Measurements from ENCODE around the gene FABP6.
"Not testable (repeated sequence)": the region's sequence is repeated elsewhere in the genome, so short reads cannot be mapped to it uniquely, and the experiment has no call there.

FABP6 gene

DNA sequence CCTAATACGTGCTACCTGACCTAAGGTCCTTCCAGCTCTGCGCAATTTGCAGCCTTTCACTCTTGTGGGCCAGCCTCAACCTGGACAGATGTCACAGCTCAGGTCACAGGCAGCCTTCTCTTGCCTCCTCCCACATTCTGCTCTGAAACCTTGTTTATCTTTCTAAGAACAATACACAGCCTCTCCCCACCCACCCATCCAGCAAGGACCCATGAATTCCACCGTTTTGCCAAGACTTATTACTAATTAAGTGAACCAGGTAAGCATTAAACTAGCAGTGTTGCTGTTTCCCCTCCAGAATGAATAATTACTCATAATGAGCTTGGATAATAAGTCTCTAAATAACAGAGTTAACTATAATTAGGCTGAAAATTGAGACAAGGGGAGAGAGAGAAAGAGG, 11.0 kb downstream of the FABP6 start:
- peaks cover 1% of the 10 kb centered on the region for H3K9me3 ChIP-seq (ENCODE audit: insufficient read depth, low read depth, low read length)
- peaks cover 3% of the 10 kb centered on the region for H3K79me2 ChIP-seq (ENCODE audit: control insufficient read depth, insufficient read depth, low read length, poor library complexity)
- H3K36me3 ChIP-seq (ENCODE audit: control insufficient read depth in 1 of 2, insufficient read depth in 2 of 2, low read length in 2 of 2) = no peaks in the 10 kb centered on the region
- no CpG with 5 or more reads among the region's 3 CpGs for WGBS (ENCODE audit: extremely low coverage, insufficient coverage, insufficient read length)
- H4K8ac ChIP-seq (ENCODE audit: low read depth, low read length) = no peak overlapping the region
- no peak overlapping the region for H3K4me2 ChIP-seq (ENCODE audit: low read length)
- H2BK12ac ChIP-seq (ENCODE audit: low read length) = no peak overlapping the region
- no peak overlapping the region for H4K12ac ChIP-seq (ENCODE audit: low read depth, low read length)
- no peak overlapping the region for H3K9ac ChIP-seq (ENCODE audit: low read length)
- H2BK5ac ChIP-seq (ENCODE audit: low read depth, low read length, poor library complexity) = no peak overlapping the region
- no peak overlapping the region for H3K4me3 ChIP-seq (ENCODE audit: low read depth, low read length)
- H2AK5ac ChIP-seq (ENCODE audit: low read length) = no peak overlapping the region
- no peak overlapping the region for H3K27ac ChIP-seq (ENCODE audit: low read depth, low read length)
- peaks cover 4% of the 10 kb centered on the region for H3K79me1 ChIP-seq (ENCODE audit: low read length)
- peaks cover 9 to 10% of the 10 kb centered on the region in 2 experiments for H3K4me1 ChIP-seq (ENCODE audit: control insufficient read depth in 1 of 2, insufficient read depth in 2 of 2, low read length in 2 of 2)
- H3K14ac ChIP-seq (ENCODE audit: low read length) = no peak overlapping the region
- no peak for DNase-seq
- no peaks in the 10 kb centered on the region for H3K27me3 ChIP-seq (ENCODE audit: insufficient read depth, low read length)
- no peak overlapping the region for H3K18ac ChIP-seq (ENCODE audit: low read length)
- H2BK120ac ChIP-seq (ENCODE audit: insufficient read depth, low read length, poor library complexity) = no peak overlapping the region
- H2AFZ ChIP-seq (ENCODE audit: insufficient read depth, low read length, poor library complexity) = no peak overlapping the region
- H3K4ac ChIP-seq (ENCODE audit: low read depth, low read length) = no peak overlapping the region
- H4K91ac ChIP-seq (ENCODE audit: low read depth, low read length) = no peak overlapping the region
- H3K23ac ChIP-seq (ENCODE audit: low read length) = peak overlapping the region; percentile 9

DNA sequence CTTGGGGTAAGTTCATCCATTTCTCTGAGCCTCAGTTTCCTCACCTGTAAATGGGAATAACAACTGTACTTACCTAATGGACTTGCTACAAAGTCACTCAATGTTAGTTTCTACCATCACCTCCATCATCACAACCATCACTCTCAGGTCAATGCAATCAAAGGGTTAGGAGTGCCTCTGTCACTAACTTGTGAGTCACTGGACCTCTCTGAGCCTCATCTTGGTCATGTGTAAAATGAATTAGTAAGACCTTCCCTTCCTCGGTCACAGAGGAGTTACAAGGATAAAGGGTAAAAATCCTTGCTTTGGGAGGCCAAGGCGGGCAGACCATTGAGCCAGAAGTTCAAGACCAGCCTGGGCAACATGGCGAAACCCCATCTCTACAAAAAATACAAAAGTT, 12.8 kb downstream of the FABP6 start:
- Histone ChIP-seq H3K4me1 (ENCODE audit: control insufficient read depth in 1 of 2, insufficient read depth in 2 of 2, low read length in 2 of 2) (peaks cover 14 to 15% of the 10 kb centered on the region in 2 experiments), H3K79me2 (ENCODE audit: control insufficient read depth, insufficient read depth, low read length, poor library complexity) (peaks cover 3% of the 10 kb centered on the region), H3K9me3 (ENCODE audit: insufficient read depth, low read depth, low read length) (peaks cover 1% of the 10 kb centered on the region), H3K14ac (ENCODE audit: low read length) (no peak overlapping the region), H2AK5ac (ENCODE audit: low read length) (no peak overlapping the region), H4K12ac (ENCODE audit: low read depth, low read length) (no peak overlapping the region), H3K36me3 (ENCODE audit: control insufficient read depth in 1 of 2, insufficient read depth in 2 of 2, low read length in 2 of 2) (no peaks in the 10 kb centered on the region), H3K4me2 (ENCODE audit: low read length) (no peak overlapping the region), H3K18ac (ENCODE audit: low read length) (no peak overlapping the region), H3K79me1 (ENCODE audit: low read length) (peaks cover 13% of the 10 kb centered on the region), H3K27me3 (ENCODE audit: insufficient read depth, low read length) (no peaks in the 10 kb centered on the region), H3K23ac (ENCODE audit: low read length) (no peak overlapping the region), H2BK12ac (ENCODE audit: low read length) (no peak overlapping the region), H3K9ac (ENCODE audit: low read length) (no peak overlapping the region), H2BK5ac (ENCODE audit: low read depth, low read length, poor library complexity) (no peak overlapping the region), H2AFZ (ENCODE audit: insufficient read depth, low read length, poor library complexity) (no peak overlapping the region), H2BK120ac (ENCODE audit: insufficient read depth, low read length, poor library complexity) (no peak overlapping the region), H3K4me3 (ENCODE audit: low read depth, low read length) (no peak overlapping the region), H3K27ac (ENCODE audit: low read depth, low read length) (no peak overlapping the region), H3K4ac (ENCODE audit: low read depth, low read length) (no peak overlapping the region), H4K91ac (ENCODE audit: low read depth, low read length) (no peak overlapping the region), H4K8ac (ENCODE audit: low read depth, low read length) (no peak overlapping the region)
- DNase-seq = no peak
- WGBS (ENCODE audit: extremely low coverage, insufficient coverage, insufficient read length) = no CpG with 5 or more reads among the region's 3 CpGs

DNA sequence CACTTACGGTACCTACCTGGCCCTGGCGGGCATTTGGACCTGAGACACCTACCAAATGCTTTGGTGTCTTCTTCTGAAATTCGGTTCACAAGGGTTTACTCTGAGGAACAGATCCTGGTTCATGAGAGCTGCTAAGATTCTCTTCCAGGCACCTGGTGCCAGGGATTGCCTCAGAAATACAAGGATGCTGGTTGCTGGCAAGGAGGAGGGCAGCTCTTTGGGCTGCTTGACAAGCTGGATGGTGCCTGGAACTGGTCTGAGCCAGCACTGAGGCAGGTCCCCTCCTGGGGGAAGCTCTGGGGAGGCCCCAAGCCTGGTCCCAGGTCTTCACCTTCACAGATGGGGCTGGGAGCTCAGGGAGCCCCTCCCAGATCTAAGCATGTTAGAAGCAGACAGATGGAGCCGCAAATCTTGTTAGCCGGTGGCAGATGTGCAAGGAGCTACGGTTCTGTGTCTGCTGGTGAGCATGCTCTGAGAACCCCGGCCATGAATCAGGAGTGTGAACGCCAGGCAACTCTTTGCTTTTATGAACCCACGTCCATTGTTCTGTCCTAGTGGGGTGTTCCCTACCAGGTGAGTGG, 16.3 kb downstream of the FABP6 start:
- peak overlapping the region; percentile 38 for H2AK5ac ChIP-seq (ENCODE audit: low read length)
- peak overlapping the region; percentile 6 for H4K12ac ChIP-seq (ENCODE audit: low read depth, low read length)
- H3K27ac ChIP-seq (ENCODE audit: low read depth, low read length) = no peak overlapping the region
- H2BK5ac ChIP-seq (ENCODE audit: low read depth, low read length, poor library complexity) = peak overlapping the region; percentile 11
- no peak overlapping the region for H3K9ac ChIP-seq (ENCODE audit: low read length)
- no peak overlapping the region for H3K23ac ChIP-seq (ENCODE audit: low read length)
- no peak overlapping the region for H2AFZ ChIP-seq (ENCODE audit: insufficient read depth, low read length, poor library complexity)
- H3K36me3 ChIP-seq (ENCODE audit: control insufficient read depth in 1 of 2, insufficient read depth in 2 of 2, low read length in 2 of 2) = peaks cover 0 to 2% of the 10 kb centered on the region in 2 experiments
- H3K27me3 ChIP-seq (ENCODE audit: insufficient read depth, low read length) = no peaks in the 10 kb centered on the region
- H3K9me3 ChIP-seq (ENCODE audit: insufficient read depth, low read depth, low read length) = no peaks in the 10 kb centered on the region
- H3K4me3 ChIP-seq (ENCODE audit: low read depth, low read length) = no peak overlapping the region
- peak overlapping the region; percentile 41 for H4K91ac ChIP-seq (ENCODE audit: low read depth, low read length)
- peaks cover 13% of the 10 kb centered on the region for H3K79me1 ChIP-seq (ENCODE audit: low read length)
- DNase-seq = no peak
- no peak overlapping the region for H3K4me2 ChIP-seq (ENCODE audit: low read length)
- no peak overlapping the region for H3K18ac ChIP-seq (ENCODE audit: low read length)
- peaks cover 3% of the 10 kb centered on the region for H3K79me2 ChIP-seq (ENCODE audit: control insufficient read depth, insufficient read depth, low read length, poor library complexity)
- H4K8ac ChIP-seq (ENCODE audit: low read depth, low read length) = no peak overlapping the region
- H3K4ac ChIP-seq (ENCODE audit: low read depth, low read length) = no peak overlapping the region
- H3K14ac ChIP-seq (ENCODE audit: low read length) = peak overlapping the region; percentile 16
- H2BK120ac ChIP-seq (ENCODE audit: insufficient read depth, low read length, poor library complexity) = peak overlapping the region; percentile 18
- H2BK12ac ChIP-seq (ENCODE audit: low read length) = peak overlapping the region; percentile 29
- H3K4me1 ChIP-seq (ENCODE audit: control insufficient read depth in 1 of 2, insufficient read depth in 2 of 2, low read length in 2 of 2) = peaks cover 14 to 15% of the 10 kb centered on the region in 2 experiments
- WGBS (ENCODE audit: extremely low coverage, insufficient coverage, insufficient read length) = no CpG with 5 or more reads among the region's 9 CpGs

DNA sequence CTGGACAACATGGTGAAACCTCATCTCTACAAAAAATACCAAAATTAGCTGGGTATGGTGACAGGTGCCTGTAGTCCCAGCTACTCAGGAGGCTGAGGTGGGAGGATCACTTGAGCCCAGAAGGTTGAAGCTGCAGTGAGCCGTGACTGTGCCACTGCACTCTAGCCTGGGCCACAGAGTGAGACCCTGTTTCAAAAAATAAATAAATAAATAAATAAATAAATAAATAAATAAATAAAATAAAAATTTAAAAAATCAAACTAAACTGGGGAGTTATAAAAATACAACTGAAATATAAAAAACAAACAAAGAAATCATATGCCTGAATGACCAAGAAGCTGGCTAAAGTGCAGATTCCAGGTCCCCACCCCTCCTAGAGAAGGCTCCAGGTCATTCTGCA, 20.3 kb downstream of the FABP6 start:
- H3K14ac ChIP-seq (ENCODE audit: low read length); H2AFZ ChIP-seq (ENCODE audit: insufficient read depth, low read length, poor library complexity); H3K9ac ChIP-seq (ENCODE audit: low read length); H2BK12ac ChIP-seq (ENCODE audit: low read length); H2BK5ac ChIP-seq (ENCODE audit: low read depth, low read length, poor library complexity); H3K18ac ChIP-seq (ENCODE audit: low read length); H3K4me1 ChIP-seq (ENCODE audit: control insufficient read depth in 1 of 2, insufficient read depth in 2 of 2, low read length in 2 of 2); H4K91ac ChIP-seq (ENCODE audit: low read depth, low read length); H4K8ac ChIP-seq (ENCODE audit: low read depth, low read length); H3K9me3 ChIP-seq (ENCODE audit: insufficient read depth, low read depth, low read length); H3K27me3 ChIP-seq (ENCODE audit: insufficient read depth, low read length); DNase-seq; H3K4me3 ChIP-seq (ENCODE audit: low read depth, low read length); H3K79me1 ChIP-seq (ENCODE audit: low read length); H4K12ac ChIP-seq (ENCODE audit: low read depth, low read length); H2AK5ac ChIP-seq (ENCODE audit: low read length); H3K79me2 ChIP-seq (ENCODE audit: control insufficient read depth, insufficient read depth, low read length, poor library complexity); H3K23ac ChIP-seq (ENCODE audit: low read length); H3K4ac ChIP-seq (ENCODE audit: low read depth, low read length); H3K27ac ChIP-seq (ENCODE audit: low read depth, low read length); H3K4me2 ChIP-seq (ENCODE audit: low read length); H2BK120ac ChIP-seq (ENCODE audit: insufficient read depth, low read length, poor library complexity): not testable (repeated sequence)
- H3K36me3 ChIP-seq (ENCODE audit: control insufficient read depth in 1 of 2, insufficient read depth in 2 of 2, low read length in 2 of 2) = peaks cover 24 to 25% of the 10 kb centered on the region in 2 experiments
- no CpG with 5 or more reads among the region's 1 CpG for WGBS (ENCODE audit: extremely low coverage, insufficient coverage, insufficient read length)
